ENCODE results near the gene BEST3.

BEST3 gene

GRCh38 chr12:69682110-69682755, 16.9 kb downstream of the BEST3 start:
- no peak for DNase-seq (ENCODE audit: low read depth, low spot score)
- in situ Hi-C loops (cut with HindIII; ENCODE audit: low sequenced_read_pairs) = no loop called here
- no peak overlapping the region for H3K4me3 ChIP-seq (ENCODE audit: low read depth, low read length)
- TF ChIP-seq CTCF (IDR thresholded peaks at IDR 0.05; ENCODE audit: low read depth, low read length) = no peak

- in situ Hi-C loops (cut with HindIII; ENCODE audit: low sequenced_read_pairs) = no loop called here
- H3K4me3 ChIP-seq (ENCODE audit: low read depth, low read length) = no peak overlapping the region
- no peak for TF ChIP-seq CTCF (IDR thresholded peaks at IDR 0.05; ENCODE audit: low read depth, low read length)
- no peak for DNase-seq (ENCODE audit: low read depth, low spot score)
Measured at GRCh38 chr12:69679119-69679518, 20.0 kb downstream of the BEST3 start.

- in situ Hi-C loops (cut with HindIII; ENCODE audit: low sequenced_read_pairs) = no loop called here
Measured at GRCh38 chr12:69676257-69677012, 22.7 kb downstream of the BEST3 start.

GRCh38 chr12:69672195-69672594, 26.9 kb downstream of the BEST3 start:
- no peak for DNase-seq (ENCODE audit: low read depth, low spot score)
- in situ Hi-C loops (cut with HindIII; ENCODE audit: low sequenced_read_pairs) = no loop called here
- TF ChIP-seq CTCF (IDR thresholded peaks at IDR 0.05; ENCODE audit: low read depth, low read length) = no peak

More at GRCh38 chr12:69676257-69677012, 22.7 kb downstream of the BEST3 start:
- no peak for TF ChIP-seq CTCF (IDR thresholded peaks at IDR 0.05; ENCODE audit: low read depth, low read length)
- DNase-seq (ENCODE audit: low read depth, low spot score) = no peak
- H3K4me3 ChIP-seq (ENCODE audit: low read depth, low read length) = no peak overlapping the region

GRCh38 chr12:69671597-69671996, 27.5 kb downstream of the BEST3 start:
- in situ Hi-C loops (cut with HindIII; ENCODE audit: low sequenced_read_pairs) = no loop called here
- DNase-seq (ENCODE audit: low read depth, low spot score) = no peak
- no peak for TF ChIP-seq CTCF (IDR thresholded peaks at IDR 0.05; ENCODE audit: low read depth, low read length)

More at GRCh38 chr12:69672195-69672594, 26.9 kb downstream of the BEST3 start:
- H3K4me3 ChIP-seq (ENCODE audit: low read depth, low read length) = no peak overlapping the region

GRCh38 chr12:69666798-69667197, 32.3 kb downstream of the BEST3 start:
- H3K4me3 ChIP-seq (ENCODE audit: low read depth, low read length) = no peak overlapping the region
- no peak for TF ChIP-seq CTCF (IDR thresholded peaks at IDR 0.05; ENCODE audit: low read depth, low read length)
- in situ Hi-C loops (cut with HindIII; ENCODE audit: low sequenced_read_pairs) = no loop called here
- DNase-seq (ENCODE audit: low read depth, low spot score) = no peak

More at GRCh38 chr12:69671597-69671996, 27.5 kb downstream of the BEST3 start:
- H3K4me3 ChIP-seq (ENCODE audit: low read depth, low read length) = no peak overlapping the region
